ENCODE measurements around the gene UQCRH.

Gene UQCRH

DNA sequence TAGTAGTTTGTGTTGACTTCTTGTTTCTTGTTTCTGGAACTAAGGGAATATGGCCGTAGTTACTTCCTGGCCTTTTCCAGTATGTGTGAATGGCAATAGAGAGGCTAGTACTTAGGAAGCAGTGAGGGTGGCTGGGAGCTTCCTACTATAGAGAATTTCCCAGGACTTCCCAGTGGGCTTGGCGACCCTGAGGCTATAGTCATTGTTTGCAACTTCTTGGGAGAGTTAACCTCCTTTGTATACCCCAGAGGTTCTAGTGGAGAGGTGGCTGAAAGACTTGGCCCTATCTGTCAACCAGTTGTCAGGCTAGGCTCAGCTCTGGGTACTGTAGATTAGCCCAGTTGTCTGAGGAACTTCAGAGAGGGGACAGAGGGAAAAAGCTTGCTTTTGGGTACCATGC, 40.4 kb upstream of the UQCRH start:
- H3K4ac ChIP-seq (ENCODE audit: low read length) = no peak overlapping the region
- H4K91ac ChIP-seq (ENCODE audit: low read depth, low read length, poor library complexity) = no peak overlapping the region
- H3K4me3 ChIP-seq (ENCODE audit: low read length in 2 of 2) = no peak overlapping the region
- H2BK15ac ChIP-seq (ENCODE audit: low read length) = no peak overlapping the region
- peaks cover 64 to 98% of the 10 kb centered on the region in 2 donors for H3K36me3 ChIP-seq (replicated peaks in 1 of 2; ENCODE audit: control insufficient read depth in 2 of 2, insufficient read depth in 2 of 2, low read length in 2 of 2)
- H2AFZ ChIP-seq (ENCODE audit: low read length) = no peak overlapping the region
- H3K9me3 ChIP-seq (replicated peaks in 1 of 2; ENCODE audit: control insufficient read depth in 2 of 2, insufficient read depth in 1 of 2, low read depth in 1 of 2, low read length in 2 of 2) = no peaks in the 10 kb centered on the region
- no peak overlapping the region for H3K23ac ChIP-seq (ENCODE audit: low read depth, low read length, poor library complexity)
- no peaks in the 10 kb centered on the region for H3K4me1 ChIP-seq (ENCODE audit: control insufficient read depth in 2 of 2, insufficient read depth in 1 of 2, low read depth in 1 of 2, low read length in 2 of 2)
- no peak overlapping the region for H3K27ac ChIP-seq (replicated peaks; ENCODE audit: low read length)
- WGBS, 2 donors (ENCODE audit: extremely low coverage in 2 of 2, insufficient read length in 2 of 2, insufficient replicate concordance in 1 of 2) = no CpG with 5 or more reads among the region's 2 CpGs
- H3K9ac ChIP-seq (ENCODE audit: low read depth, low read length, poor library complexity) = no peak overlapping the region
- peaks cover 2% of the 10 kb centered on the region for H3K79me1 ChIP-seq (ENCODE audit: low read depth, low read length)
- no peak overlapping the region for H2BK5ac ChIP-seq (ENCODE audit: low read length)
- no peaks in the 10 kb centered on the region for H3K27me3 ChIP-seq (ENCODE audit: control insufficient read depth in 3 of 3, insufficient read depth in 3 of 3, low read depth in 1 of 3, low read length in 3 of 3)
- H3K14ac ChIP-seq (ENCODE audit: low read length) = no peak overlapping the region
- no peak overlapping the region for H2BK12ac ChIP-seq (ENCODE audit: low read length)
- DNase-seq (ENCODE audit: low spot score) = no peak
- no peak overlapping the region for H2BK120ac ChIP-seq (ENCODE audit: low read depth, low read length)
- H3K18ac ChIP-seq (ENCODE audit: low read length) = no peak overlapping the region
- H4K8ac ChIP-seq (ENCODE audit: low read depth, low read length) = no peak overlapping the region
- H2AK5ac ChIP-seq (ENCODE audit: low read depth, low read length) = no peak overlapping the region
- no peak overlapping the region for H3K4me2 ChIP-seq (ENCODE audit: insufficient read depth, low read length, poor library complexity, severe bottlenecking)

- Histone ChIP-seq H2BK5ac (ENCODE audit: low read length) (no peak overlapping the region), H4K91ac (ENCODE audit: low read depth, low read length, poor library complexity) (no peak overlapping the region), H2AFZ (ENCODE audit: low read length) (no peak overlapping the region), H2AK5ac (ENCODE audit: low read depth, low read length) (no peak overlapping the region), H3K9me3 (replicated peaks in 1 of 2; ENCODE audit: control insufficient read depth in 2 of 2, insufficient read depth in 1 of 2, low read depth in 1 of 2, low read length in 2 of 2) (no peaks in the 10 kb centered on the region), H2BK12ac (ENCODE audit: low read length) (no peak overlapping the region), H3K79me1 (ENCODE audit: low read depth, low read length) (peaks cover 2% of the 10 kb centered on the region), H3K4me2 (ENCODE audit: insufficient read depth, low read length, poor library complexity, severe bottlenecking) (no peak overlapping the region), H3K14ac (ENCODE audit: low read length) (no peak overlapping the region), H3K4me3 (ENCODE audit: low read length in 2 of 2) (no peak overlapping the region), H3K27me3 (ENCODE audit: control insufficient read depth in 3 of 3, insufficient read depth in 3 of 3, low read depth in 1 of 3, low read length in 3 of 3) (no peaks in the 10 kb centered on the region), H3K9ac (ENCODE audit: low read depth, low read length, poor library complexity) (no peak overlapping the region), H3K4me1 (ENCODE audit: control insufficient read depth in 2 of 2, insufficient read depth in 1 of 2, low read depth in 1 of 2, low read length in 2 of 2) (no peaks in the 10 kb centered on the region), H2BK15ac (ENCODE audit: low read length) (no peak overlapping the region), H3K36me3 (replicated peaks in 1 of 2; ENCODE audit: control insufficient read depth in 2 of 2, insufficient read depth in 2 of 2, low read length in 2 of 2) (peaks cover 61 to 100% of the 10 kb centered on the region in 2 donors), H3K4ac (ENCODE audit: low read length) (no peak overlapping the region), H3K18ac (ENCODE audit: low read length) (no peak overlapping the region), H4K8ac (ENCODE audit: low read depth, low read length) (no peak overlapping the region), H2BK120ac (ENCODE audit: low read depth, low read length) (no peak overlapping the region), H3K27ac (replicated peaks; ENCODE audit: low read length) (no peak overlapping the region), H3K23ac (ENCODE audit: low read depth, low read length, poor library complexity) (no peak overlapping the region)
- no CpG with 5 or more reads among the region's 1 CpG for WGBS, 2 donors (ENCODE audit: extremely low coverage in 2 of 2, insufficient read length in 2 of 2, insufficient replicate concordance in 1 of 2)
- no peak for DNase-seq (ENCODE audit: low spot score)
Observed at GRCh38 chr1:46268578-46268977, 34.9 kb upstream of the UQCRH start.

DNA sequence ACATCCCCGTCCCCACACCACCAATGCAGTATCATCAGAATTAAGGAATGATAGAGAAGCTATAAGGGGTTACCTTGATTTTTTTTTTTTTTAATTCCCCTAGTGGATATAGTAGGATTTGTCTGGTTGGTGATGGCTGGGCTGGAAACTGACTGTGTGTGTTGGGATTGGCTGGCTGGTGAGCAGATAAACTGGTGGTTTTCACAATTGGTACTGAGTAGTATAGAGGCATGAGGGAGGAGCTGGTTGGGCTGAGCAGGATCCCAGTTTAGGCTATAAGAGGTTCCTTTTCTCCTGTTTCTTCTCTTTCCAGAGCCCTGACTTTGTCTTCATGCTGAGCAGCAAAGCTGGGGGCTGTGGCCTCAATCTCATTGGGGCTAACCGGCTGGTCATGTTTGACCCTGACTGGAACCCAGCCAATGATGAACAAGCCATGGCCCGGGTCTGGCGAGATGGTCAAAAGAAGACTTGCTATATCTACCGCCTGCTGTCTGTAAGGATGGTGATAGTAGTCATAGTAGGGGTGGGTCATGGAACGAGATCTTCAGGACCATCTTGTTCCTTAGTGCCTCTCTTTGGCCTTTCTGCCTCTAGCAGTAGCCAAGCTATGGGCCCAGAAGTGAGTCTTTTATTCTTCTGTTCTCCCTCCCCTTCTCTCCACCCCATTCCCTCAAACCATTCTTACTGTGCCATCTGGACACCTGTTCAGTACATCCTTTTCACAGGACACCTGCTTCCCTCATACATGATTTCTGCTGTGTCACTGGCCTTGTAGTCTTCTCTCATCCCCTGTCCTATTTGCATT, 29.1 kb upstream of the UQCRH start:
- Histone ChIP-seq H3K9ac (ENCODE audit: low read depth, low read length, poor library complexity) (no peak overlapping the region), H4K91ac (ENCODE audit: low read depth, low read length, poor library complexity) (no peak overlapping the region), H4K8ac (ENCODE audit: low read depth, low read length) (no peak overlapping the region), H3K4me2 (ENCODE audit: insufficient read depth, low read length, poor library complexity, severe bottlenecking) (no peak overlapping the region), H3K14ac (ENCODE audit: low read length) (no peak overlapping the region), H3K4me1 (ENCODE audit: control insufficient read depth in 2 of 2, insufficient read depth in 1 of 2, low read depth in 1 of 2, low read length in 2 of 2) (no peaks in the 10 kb centered on the region), H3K27ac (replicated peaks; ENCODE audit: low read length) (no peak overlapping the region), H2AK5ac (ENCODE audit: low read depth, low read length) (no peak overlapping the region), H3K79me1 (ENCODE audit: low read depth, low read length) (peaks cover 1% of the 10 kb centered on the region), H3K4ac (ENCODE audit: low read length) (no peak overlapping the region), H3K27me3 (ENCODE audit: control insufficient read depth in 3 of 3, insufficient read depth in 3 of 3, low read depth in 1 of 3, low read length in 3 of 3) (no peaks in the 10 kb centered on the region), H2BK5ac (ENCODE audit: low read length) (no peak overlapping the region), H2BK15ac (ENCODE audit: low read length) (no peak overlapping the region), H3K36me3 (replicated peaks in 1 of 2; ENCODE audit: control insufficient read depth in 2 of 2, insufficient read depth in 2 of 2, low read length in 2 of 2) (peaks cover 66 to 100% of the 10 kb centered on the region in 2 donors), H3K4me3 (ENCODE audit: low read length in 2 of 2) (no peak overlapping the region), H3K9me3 (replicated peaks in 1 of 2; ENCODE audit: control insufficient read depth in 2 of 2, insufficient read depth in 1 of 2, low read depth in 1 of 2, low read length in 2 of 2) (no peaks in the 10 kb centered on the region), H3K18ac (ENCODE audit: low read length) (no peak overlapping the region), H3K23ac (ENCODE audit: low read depth, low read length, poor library complexity) (no peak overlapping the region), H2BK12ac (ENCODE audit: low read length) (no peak overlapping the region), H2BK120ac (ENCODE audit: low read depth, low read length) (no peak overlapping the region), H2AFZ (ENCODE audit: low read length) (no peak overlapping the region)
- no CpG with 5 or more reads among the region's 6 CpGs for WGBS, 2 donors (ENCODE audit: extremely low coverage in 2 of 2, insufficient read length in 2 of 2, insufficient replicate concordance in 1 of 2)
- no peak for DNase-seq (ENCODE audit: low spot score)

GRCh38 chr1:46275030-46275337, 28.5 kb upstream of the UQCRH start:
- no peak overlapping the region for H4K91ac ChIP-seq (ENCODE audit: low read depth, low read length, poor library complexity)
- peaks cover 1% of the 10 kb centered on the region for H3K79me1 ChIP-seq (ENCODE audit: low read depth, low read length)
- no peak for DNase-seq (ENCODE audit: low spot score)
- no peak overlapping the region for H3K9ac ChIP-seq (ENCODE audit: low read depth, low read length, poor library complexity)
- H3K27me3 ChIP-seq (ENCODE audit: control insufficient read depth in 3 of 3, insufficient read depth in 3 of 3, low read depth in 1 of 3, low read length in 3 of 3) = no peaks in the 10 kb centered on the region
- H3K36me3 ChIP-seq (replicated peaks in 1 of 2; ENCODE audit: control insufficient read depth in 2 of 2, insufficient read depth in 2 of 2, low read length in 2 of 2) = peaks cover 66 to 100% of the 10 kb centered on the region in 2 donors
- H2BK12ac ChIP-seq (ENCODE audit: low read length) = no peak overlapping the region
- no peak overlapping the region for H2BK5ac ChIP-seq (ENCODE audit: low read length)
- no peaks in the 10 kb centered on the region for H3K4me1 ChIP-seq (ENCODE audit: control insufficient read depth in 2 of 2, insufficient read depth in 1 of 2, low read depth in 1 of 2, low read length in 2 of 2)
- no peak overlapping the region for H3K4me3 ChIP-seq (ENCODE audit: low read length in 2 of 2)
- H3K18ac ChIP-seq (ENCODE audit: low read length) = no peak overlapping the region
- no peak overlapping the region for H2BK15ac ChIP-seq (ENCODE audit: low read length)
- H3K14ac ChIP-seq (ENCODE audit: low read length) = no peak overlapping the region
- WGBS, 2 donors (ENCODE audit: extremely low coverage in 2 of 2, insufficient read length in 2 of 2, insufficient replicate concordance in 1 of 2) = no CpG with 5 or more reads among the region's 6 CpGs
- no peak overlapping the region for H2BK120ac ChIP-seq (ENCODE audit: low read depth, low read length)
- no peak overlapping the region for H4K8ac ChIP-seq (ENCODE audit: low read depth, low read length)
- no peak overlapping the region for H3K4ac ChIP-seq (ENCODE audit: low read length)
- H2AFZ ChIP-seq (ENCODE audit: low read length) = no peak overlapping the region
- H3K23ac ChIP-seq (ENCODE audit: low read depth, low read length, poor library complexity) = no peak overlapping the region
- H3K4me2 ChIP-seq (ENCODE audit: insufficient read depth, low read length, poor library complexity, severe bottlenecking) = no peak overlapping the region
- H3K9me3 ChIP-seq (replicated peaks in 1 of 2; ENCODE audit: control insufficient read depth in 2 of 2, insufficient read depth in 1 of 2, low read depth in 1 of 2, low read length in 2 of 2) = no peaks in the 10 kb centered on the region
- H2AK5ac ChIP-seq (ENCODE audit: low read depth, low read length) = no peak overlapping the region
- no peak overlapping the region for H3K27ac ChIP-seq (replicated peaks; ENCODE audit: low read length)
